Measurements from ENCODE around the gene FOXG1. TPM values are rescaled to one million over a fixed set of nuclear protein-coding genes. Genes with fewer than 3 reads are reported as not detected.

FOXG1 gene
- total RNA-seq, 4 donors from 2014 or later = not detected

- no peaks in the 10 kb centered on the region for H3K9me3 ChIP-seq
- H3K4me3 ChIP-seq = no peak overlapping the region
- no peak overlapping the region for H3K27ac ChIP-seq
- no peaks in the 10 kb centered on the region for H3K4me1 ChIP-seq
- DNase-seq (ENCODE audit: low spot score in 2 of 2) = no peak
- WGBS, 2 donors = 88 to 93% methylated on average over 3 of the region's 3 CpGs
- H3K27me3 ChIP-seq = no peaks in the 10 kb centered on the region
- H3K36me3 ChIP-seq = no peaks in the 10 kb centered on the region
- TF ChIP-seq EP300 (IDR thresholded peaks at IDR 0.05) (no peak), POLR2A (IDR thresholded peaks at IDR 0.05) (no peak), CTCF (IDR thresholded peaks at IDR 0.05) (no peak)
Measured at GRCh38 chr14:28813810-28814209, 47.2 kb downstream of the FOXG1 start.
